Measurements from ENCODE around the gene ACACA.

DNA sequence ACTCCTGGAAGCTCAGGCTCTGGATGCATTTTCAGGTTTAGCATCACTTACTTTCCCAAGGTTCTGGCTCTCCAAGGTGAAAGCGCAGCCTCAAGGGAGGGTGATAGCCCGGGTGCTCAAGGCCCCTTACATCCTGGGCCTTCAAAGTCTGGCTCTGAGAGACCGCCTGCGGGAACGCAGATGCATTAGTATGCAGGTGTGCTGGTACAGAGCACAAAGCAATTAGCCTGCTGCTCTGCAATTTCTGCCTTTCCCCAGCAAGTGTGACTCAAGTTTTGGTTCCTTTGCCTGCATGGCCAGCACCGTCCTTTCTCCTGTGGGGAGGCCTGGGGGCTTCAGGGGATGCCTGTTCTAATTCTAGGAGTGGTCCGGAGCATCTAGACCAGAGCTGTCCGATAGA, 341.7 kb downstream of the ACACA start:
- no peak for TF ChIP-seq POLR2A (IDR thresholded peaks at IDR 0.05; ENCODE audit: low read length)
- no peak for TF ChIP-seq GATA1 (IDR thresholded peaks at IDR 0.05; ENCODE audit: low read depth, low read length)
